ENCODE data around the gene C11orf24. TPM values are rescaled to one million over a fixed set of nuclear protein-coding genes. Genes with fewer than 3 reads are reported as not detected.

Gene C11orf24
- 4.9 and 8.9 TPM in 2 replicates for total RNA-seq

DNA sequence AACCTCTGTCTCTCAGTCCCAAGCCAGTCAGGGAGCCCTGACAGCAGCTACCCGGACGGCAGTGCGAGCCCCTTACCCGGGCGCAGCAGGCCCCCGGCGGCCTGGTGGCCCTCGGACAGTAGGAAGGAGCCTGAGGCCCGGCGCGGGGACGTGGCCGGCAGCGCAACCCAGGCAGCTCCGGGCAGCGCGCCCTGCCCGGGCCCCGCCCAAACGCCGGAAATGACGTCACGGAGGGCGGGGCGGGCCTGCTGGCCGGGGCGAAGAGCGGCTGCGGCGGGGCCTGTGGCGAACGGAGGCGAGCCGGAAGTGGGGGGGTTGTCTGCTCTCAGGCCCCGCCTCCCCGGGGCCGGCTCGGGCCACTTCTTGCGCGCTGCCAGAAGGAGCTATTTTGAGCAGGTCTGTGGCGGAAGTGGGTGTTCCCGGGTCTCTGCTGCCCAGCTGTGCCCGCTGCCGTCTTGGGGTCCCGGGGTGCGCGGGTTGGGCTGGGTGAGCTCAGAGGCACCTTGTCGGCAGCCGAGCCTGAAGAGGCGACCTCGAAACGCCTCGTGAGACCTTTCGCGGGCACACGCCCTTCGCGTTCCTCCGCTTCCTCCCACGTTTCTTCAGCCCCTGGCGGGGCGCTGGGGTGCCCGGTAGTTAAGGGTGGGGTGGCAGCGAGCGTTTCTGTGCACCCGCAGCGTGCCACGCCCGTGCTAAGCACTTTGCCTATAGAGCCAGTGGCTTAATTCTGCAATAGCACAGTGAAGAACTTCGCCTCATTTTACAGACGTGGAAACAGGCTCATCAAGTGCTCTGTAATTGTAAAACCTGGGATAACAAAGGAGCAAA, at the start of gene C11orf24:
TSS of gene C11orf24 (minus strand) at position 193 of the 828 bp plus-strand sequence. CDS start 8,206 bp downstream, outside the sequence.

DNA sequence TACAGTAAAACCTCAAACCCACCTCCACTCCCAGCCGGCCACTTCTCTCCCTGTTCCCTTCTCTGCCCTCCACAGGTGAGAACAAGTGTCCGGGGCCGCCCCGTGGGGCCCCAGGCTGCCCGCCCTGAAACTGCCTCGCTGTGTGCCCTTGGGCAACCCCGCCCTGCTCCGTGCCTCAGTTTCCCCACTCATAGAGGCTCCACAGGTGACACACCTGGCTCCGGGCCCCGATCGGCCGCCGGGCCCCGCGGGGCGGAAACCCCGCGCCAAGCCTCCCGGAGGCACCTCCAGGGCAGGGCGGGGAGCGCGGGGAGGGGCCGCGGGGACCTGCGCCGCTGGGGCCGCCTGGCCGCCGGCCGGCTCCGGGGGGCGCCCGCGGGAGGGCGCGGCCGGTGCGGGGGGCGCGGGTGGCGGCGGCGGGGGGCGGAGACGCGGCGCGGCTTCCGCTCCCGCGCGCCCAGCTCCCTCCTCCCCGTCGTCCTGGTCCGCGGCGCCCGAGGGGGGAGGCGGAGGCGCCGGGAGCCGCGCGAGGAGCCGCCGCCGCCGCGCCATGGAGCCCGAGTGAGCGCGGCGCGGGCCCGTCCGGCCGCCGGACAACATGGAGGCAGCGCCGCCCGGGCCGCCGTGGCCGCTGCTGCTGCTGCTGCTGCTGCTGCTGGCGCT, 40.5 kb upstream of the C11orf24 start, which contains the start of gene LRP5:
TSS of gene LRP5 (plus strand) at position 475 of the 663 bp plus-strand sequence. CDS start at position 599, 124 bp downstream.

DNA sequence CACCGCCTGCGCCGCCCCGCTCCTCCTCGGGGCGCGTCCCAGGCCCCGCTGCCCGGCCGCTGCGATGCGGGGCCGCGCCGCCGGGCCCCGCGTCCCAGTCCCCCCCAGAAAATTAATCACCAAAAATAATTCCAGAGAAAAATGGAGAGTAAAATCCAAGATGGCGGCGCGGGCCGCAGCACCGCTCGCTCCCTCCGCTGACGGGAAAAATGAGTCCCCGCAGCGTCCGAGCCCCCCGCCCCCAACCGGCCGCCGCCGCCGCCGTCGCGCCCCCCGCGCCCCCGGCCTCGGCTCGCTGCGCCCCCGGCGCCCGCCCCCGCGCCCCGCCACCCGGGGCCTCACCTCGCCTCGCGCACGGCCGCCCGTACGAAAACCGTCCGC, 58.6 kb downstream of the C11orf24 start, which contains the start of gene KMT5B:
TSS of gene KMT5B (minus strand) at position 162 of the 381 bp plus-strand sequence. CDS start 23,220 bp downstream, outside the sequence.

Other genes starting within 250 kb of the C11orf24 start
- 92.6 and 97.9 TPM in 2 replicates for gene NDUFS8, start 241.3 kb downstream of the C11orf24 start, total RNA-seq
- gene TCIRG1, start 232.9 kb downstream of the C11orf24 start, total RNA-seq: 56.7 and 68.8 TPM in 2 replicates
- 14.6 and 49.6 TPM in 2 replicates for gene CHKA, start 150.6 kb downstream of the C11orf24 start, total RNA-seq
- gene KMT5B, start 58.7 kb downstream of the C11orf24 start, total RNA-seq: 16.4 and 36.7 TPM in 2 replicates
- 12.8 and 146 TPM in 2 replicates for gene LRP5, start 40.6 kb upstream of the C11orf24 start, total RNA-seq
- gene PPP6R3, start 188.8 kb upstream of the C11orf24 start, total RNA-seq: 90.7 and 170 TPM in 2 replicates

Measured in bladder microvascular endothelial cell (primary cell).